Astrocyte (in vitro differentiated cells and primary cell): ENCODE measurements around the gene BTRC.

ENCODE experiments used
- CTCF ChIP-seq: IDR thresholded peaks from 2 replicates; pipeline ENCODE4 v1.5.1; 2011; ENCODE audit warnings: low read depth, mild to moderate bottlenecking, inconsistent platforms, low read length, moderate library complexity; ENCODE audit not compliant: insufficient read depth
- EZH2 ChIP-seq: IDR thresholded peaks from 2 replicates; pipeline ENCODE4 v1.6.1; 2012; ENCODE audit warnings: mild to moderate bottlenecking, low read length, inconsistent platforms; ENCODE audit not compliant: insufficient read depth

- TF ChIP-seq CTCF (no peak), EZH2 (no peak)
Observed at GRCh38 chr10:101414034-101414433, 60.1 kb downstream of the BTRC start.
